Uterus (tissue), 2 donors: ENCODE results near the gene COL4A2.

Experiments used
- POLR2A ChIP-seq, 2 donors: fragments of 450-650 bp; IDR thresholded peaks; one replicate each; pipeline ENCODE4 v1.6.1; 2016; ENCODE audit warnings: antibody characterized with exemption in 2 of 2, mild to moderate bottlenecking in 1 of 2, moderate library complexity in 1 of 2
- TF ChIP-seq, protein P1 (sequence below), 4 experiments: fragments of 200-600 bp in 2 of 4; fragments of 450-650 bp in 2 of 4; sonication (generic) in 2 of 4; IDR thresholded peaks; one replicate each; pipeline ENCODE4 v1.5.1; 2016 to 2019; ENCODE audit warnings: antibody characterized with exemption in 4 of 4, mild to moderate bottlenecking in 2 of 4, moderate library complexity in 1 of 4

DNA sequence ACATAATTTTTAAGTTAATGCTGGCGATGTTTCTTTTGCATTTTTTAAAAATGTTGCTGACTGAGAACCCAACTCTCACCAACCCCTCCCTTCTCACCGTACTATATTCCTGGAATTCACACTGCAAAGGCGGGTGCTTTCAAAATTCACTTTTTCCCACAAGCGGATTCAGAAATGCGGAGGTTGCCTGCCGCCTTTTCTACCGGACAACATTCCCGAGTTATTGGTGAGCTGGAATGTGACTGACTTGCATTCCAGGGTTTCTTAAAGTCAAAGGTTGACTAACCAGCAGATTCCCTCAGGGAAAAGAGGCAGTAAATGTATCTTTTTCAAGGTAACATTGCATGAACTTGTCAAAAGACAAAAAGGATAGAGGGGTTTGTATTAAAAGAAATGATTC, 141.1 kb downstream of the COL4A2 start:
- TF ChIP-seq POLR2A (IDR thresholded peaks at IDR 0.05) = no peak
- TF ChIP-seq, protein P1, sequence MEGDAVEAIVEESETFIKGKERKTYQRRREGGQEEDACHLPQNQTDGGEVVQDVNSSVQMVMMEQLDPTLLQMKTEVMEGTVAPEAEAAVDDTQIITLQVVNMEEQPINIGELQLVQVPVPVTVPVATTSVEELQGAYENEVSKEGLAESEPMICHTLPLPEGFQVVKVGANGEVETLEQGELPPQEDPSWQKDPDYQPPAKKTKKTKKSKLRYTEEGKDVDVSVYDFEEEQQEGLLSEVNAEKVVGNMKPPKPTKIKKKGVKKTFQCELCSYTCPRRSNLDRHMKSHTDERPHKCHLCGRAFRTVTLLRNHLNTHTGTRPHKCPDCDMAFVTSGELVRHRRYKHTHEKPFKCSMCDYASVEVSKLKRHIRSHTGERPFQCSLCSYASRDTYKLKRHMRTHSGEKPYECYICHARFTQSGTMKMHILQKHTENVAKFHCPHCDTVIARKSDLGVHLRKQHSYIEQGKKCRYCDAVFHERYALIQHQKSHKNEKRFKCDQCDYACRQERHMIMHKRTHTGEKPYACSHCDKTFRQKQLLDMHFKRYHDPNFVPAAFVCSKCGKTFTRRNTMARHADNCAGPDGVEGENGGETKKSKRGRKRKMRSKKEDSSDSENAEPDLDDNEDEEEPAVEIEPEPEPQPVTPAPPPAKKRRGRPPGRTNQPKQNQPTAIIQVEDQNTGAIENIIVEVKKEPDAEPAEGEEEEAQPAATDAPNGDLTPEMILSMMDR (IDR thresholded peaks at IDR 0.05) = no peak
